AG09309 (cell line): Measurements from ENCODE around the gene SDHC.
"Not testable (repeated sequence)": the region's sequence is repeated elsewhere in the genome, so short reads cannot be mapped to it uniquely, and the experiment has no call there.

Experiments used
- DNase-seq: peaks from one replicate; pipeline ENCODE4 v3.0.0-alpha.2; 2010; ENCODE audit warnings: low read depth
- H3K4me3 ChIP-seq: 2 replicates; pipeline ENCODE4 v1.5.1; 2011; ENCODE audit warnings: mild to moderate bottlenecking, low read depth, low read length, moderate library complexity; ENCODE audit not compliant: control insufficient read depth
- TF ChIP-seq, protein P1 (sequence below): IDR thresholded peaks from 2 replicates; pipeline ENCODE4 v1.5.1; 2011; ENCODE audit warnings: mild to moderate bottlenecking, low read depth, low read length, inconsistent platforms; ENCODE audit not compliant: insufficient read depth, control insufficient read depth; ENCODE audit errors: missing control alignments

SDHC gene

DNA sequence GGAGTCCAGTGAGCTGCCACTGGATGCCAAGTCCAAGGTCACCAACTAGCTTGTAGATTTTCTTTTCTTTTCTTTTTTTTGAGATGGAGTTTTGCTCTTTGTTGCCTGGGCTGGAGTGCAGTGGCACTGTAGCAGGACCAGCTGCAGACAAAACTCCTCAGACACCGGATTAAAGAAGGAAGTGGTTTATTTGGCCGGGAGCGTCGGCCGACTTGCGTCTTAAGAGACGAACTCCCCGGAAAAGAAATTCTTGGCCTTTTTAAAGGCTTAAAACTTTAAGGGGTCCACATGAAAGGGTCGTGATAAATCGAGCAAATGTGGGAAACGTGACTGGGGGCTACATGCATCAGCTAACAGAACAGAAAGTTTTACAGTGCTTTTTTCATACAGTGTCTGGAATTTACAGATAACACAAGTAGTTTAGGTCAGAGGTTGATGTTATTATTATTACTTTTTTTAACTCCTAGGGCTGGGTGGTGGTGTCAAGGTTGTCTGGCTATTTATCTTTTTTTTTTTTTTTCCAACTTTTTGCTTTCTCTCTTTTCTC is 89.9 kb downstream of the SDHC start:
- TF ChIP-seq, protein P1, sequence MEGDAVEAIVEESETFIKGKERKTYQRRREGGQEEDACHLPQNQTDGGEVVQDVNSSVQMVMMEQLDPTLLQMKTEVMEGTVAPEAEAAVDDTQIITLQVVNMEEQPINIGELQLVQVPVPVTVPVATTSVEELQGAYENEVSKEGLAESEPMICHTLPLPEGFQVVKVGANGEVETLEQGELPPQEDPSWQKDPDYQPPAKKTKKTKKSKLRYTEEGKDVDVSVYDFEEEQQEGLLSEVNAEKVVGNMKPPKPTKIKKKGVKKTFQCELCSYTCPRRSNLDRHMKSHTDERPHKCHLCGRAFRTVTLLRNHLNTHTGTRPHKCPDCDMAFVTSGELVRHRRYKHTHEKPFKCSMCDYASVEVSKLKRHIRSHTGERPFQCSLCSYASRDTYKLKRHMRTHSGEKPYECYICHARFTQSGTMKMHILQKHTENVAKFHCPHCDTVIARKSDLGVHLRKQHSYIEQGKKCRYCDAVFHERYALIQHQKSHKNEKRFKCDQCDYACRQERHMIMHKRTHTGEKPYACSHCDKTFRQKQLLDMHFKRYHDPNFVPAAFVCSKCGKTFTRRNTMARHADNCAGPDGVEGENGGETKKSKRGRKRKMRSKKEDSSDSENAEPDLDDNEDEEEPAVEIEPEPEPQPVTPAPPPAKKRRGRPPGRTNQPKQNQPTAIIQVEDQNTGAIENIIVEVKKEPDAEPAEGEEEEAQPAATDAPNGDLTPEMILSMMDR: no peak
- H3K4me3 ChIP-seq: no peak overlapping the region
- no peak for DNase-seq

DNA sequence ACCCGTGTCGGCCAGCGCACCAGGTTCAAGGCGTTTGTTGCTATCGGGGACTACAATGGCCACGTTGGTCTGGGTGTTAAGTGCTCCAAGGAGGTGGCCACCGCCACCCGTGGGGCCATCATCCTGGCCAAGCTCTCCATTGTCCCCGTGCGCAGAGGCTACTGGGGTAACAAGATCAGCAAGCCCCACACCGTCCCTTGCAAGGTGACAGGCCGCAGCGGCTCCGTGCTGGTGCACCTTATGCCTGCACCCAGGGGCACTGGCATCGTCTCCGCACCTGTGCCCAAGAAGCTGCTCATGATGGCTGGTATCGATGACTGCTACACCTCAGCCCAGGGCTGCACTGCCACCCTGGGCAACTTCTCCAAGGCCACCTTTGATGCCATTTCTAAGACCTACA is 92.4 kb downstream of the SDHC start:
- DNase-seq, H3K4me3 ChIP-seq: not testable (repeated sequence)

DNA sequence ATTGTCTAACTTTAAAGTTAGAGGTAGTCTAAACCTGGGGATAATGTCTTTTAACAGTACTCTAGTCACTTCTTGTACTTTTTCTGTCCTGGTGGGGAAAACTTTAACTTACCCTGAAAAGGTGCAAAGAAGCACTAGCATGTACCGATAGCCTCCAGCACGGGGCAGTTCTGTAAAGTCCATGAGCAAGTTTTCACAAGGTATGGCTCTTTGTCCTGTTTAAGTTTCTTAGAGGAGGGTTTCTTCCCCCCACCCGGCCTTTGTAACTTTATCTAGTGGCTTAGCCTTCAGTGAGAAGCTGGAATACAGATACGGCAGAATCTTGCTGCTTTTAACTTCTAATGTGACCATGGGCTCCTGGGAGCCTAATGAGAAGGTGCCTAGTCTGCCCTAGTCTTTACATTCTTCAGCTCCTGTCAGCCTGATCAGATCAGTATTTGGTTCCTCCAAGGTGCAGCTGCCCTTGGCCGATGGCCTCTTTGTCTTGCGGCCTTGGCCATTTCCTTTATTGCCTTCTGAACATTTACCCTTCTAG is 93.3 kb downstream of the SDHC start:
- no peak overlapping the region for H3K4me3 ChIP-seq
- TF ChIP-seq, protein P1: no peak
- DNase-seq: no peak

DNA sequence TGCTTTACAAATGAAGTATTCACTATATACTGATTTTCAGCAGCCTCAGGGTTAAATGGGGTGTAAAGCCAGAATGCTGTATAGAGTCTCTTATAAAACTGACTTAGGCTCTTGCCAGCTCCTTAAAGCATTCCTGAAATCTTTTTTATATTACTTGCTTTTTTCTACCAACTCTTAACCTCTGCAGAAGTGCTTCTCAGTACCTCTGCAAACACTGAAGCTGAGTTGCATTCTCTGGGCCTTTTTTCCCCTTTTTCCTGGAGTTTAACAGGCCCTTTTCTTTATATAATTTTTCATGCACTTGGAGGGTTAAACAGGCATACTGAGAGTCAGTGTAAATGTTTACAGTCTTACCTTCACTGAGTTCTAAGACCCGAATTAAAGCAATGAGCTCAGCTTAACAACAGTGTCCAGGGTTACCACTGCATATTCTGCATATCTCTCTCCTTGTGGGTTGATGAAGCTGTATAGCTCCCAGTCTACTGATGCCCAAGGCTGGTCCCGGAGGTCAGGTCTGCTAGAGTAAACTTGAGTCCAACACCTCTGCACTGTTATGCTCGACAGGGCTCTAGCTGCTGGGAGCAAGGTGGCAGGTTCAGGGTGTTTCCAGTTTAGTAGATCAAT is 94.4 kb downstream of the SDHC start:
- no peak for DNase-seq
- H3K4me3 ChIP-seq: no peak overlapping the region
- TF ChIP-seq, protein P1: no peak

DNA sequence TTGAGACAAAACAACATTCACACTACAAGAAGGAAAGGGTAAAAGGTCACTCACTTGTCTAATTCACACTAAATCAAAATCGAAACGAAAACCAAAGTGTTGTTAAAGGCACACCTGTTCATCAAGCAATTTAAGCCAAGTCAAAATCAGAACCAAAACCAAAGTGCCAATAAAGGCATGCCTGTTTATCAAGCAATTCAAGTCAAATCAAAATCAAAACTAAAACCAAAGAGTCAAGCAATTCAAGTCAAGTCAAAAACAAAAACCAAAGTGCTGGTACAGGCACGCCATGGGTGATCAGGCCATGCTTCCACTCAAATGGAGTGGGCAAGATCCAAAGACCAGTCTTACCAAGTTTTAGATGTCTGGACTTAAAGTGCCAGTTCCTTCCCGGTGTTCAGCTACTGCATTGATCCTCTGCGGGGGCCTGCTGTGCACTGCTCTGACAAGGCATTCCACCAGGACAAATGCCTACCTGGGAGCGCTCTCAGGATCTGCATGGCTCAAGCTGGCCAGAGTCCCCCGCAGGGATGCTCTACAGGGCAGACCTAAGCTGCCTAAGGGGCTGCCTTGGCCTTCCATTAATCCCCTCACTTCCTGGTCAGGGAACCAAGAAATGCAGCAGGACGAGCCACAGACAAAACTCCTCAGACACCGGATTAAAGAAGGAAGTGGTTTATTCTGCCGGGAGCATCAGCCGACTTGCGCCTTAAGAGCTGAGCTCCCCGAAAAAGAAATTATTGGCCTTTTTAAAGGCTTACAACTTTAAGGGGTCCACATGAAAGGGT is 95.9 kb downstream of the SDHC start:
- not testable (repeated sequence) for DNase-seq, H3K4me3 ChIP-seq

DNA sequence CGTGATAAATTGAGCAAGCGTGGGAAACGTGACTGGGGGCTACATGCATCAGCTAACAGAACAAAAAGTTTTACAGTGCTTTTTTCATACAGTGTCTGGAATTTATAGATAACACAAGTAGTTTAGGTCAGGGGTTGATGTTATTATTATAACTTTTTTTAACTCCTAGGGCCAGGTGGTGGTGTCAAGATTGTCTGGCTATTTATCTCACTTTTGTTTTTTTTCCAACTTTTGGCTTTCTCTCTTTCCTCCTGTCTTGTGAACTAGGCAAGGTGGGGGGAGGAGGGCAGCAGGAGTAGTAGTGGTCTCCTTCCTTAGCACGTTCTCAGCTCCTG is 96.4 kb downstream of the SDHC start:
- H3K4me3 ChIP-seq, DNase-seq: not testable (repeated sequence)
